Lower lobe of right lung (tissue), 2 donors: ENCODE data around the gene THRA. TPM values are rescaled to one million over a fixed set of nuclear protein-coding genes. Genes with fewer than 3 reads are reported as not detected.

Experiments used
- ATAC-seq, 2 donors: fragments of 200-7000 bp; cut with Tn5 transposase; one replicate each; pipeline ENCODE4 v1.9.1; 2020 to 2022; ENCODE audit warnings: mild to moderate bottlenecking in 2 of 2, moderate library complexity in 2 of 2
- DNase-seq: peaks from one replicate; pipeline ENCODE4 v3.0.0-alpha.2; 2020
- H3K27ac ChIP-seq: fragments of 200-600 bp; one replicate; pipeline ENCODE4 v1.8.0; 2022
- H3K27me3 ChIP-seq: fragments of 200-600 bp; one replicate; pipeline ENCODE4 v1.8.0; 2022; ENCODE audit warnings: low read depth
- H3K36me3 ChIP-seq: fragments of 200-600 bp; one replicate; pipeline ENCODE4 v1.8.0; 2022; ENCODE audit warnings: mild to moderate bottlenecking
- H3K4me1 ChIP-seq: fragments of 200-600 bp; one replicate; pipeline ENCODE4 v1.8.0; 2022
- H3K4me3 ChIP-seq: fragments of 200-600 bp; one replicate; pipeline ENCODE4 v1.8.0; 2022; ENCODE audit warnings: mild to moderate bottlenecking
- H3K9me3 ChIP-seq: fragments of 200-600 bp; one replicate; pipeline ENCODE4 v1.8.0; 2022
- intact Hi-C: fragments of 100-400 bp; cut with DNase I; formaldehyde crosslinking; loops from one replicate; pipeline ENCODE4 v1.11.0; 2022
- total RNA-seq: library from RNA; stranded (reverse); fragmentation: NEBNext Ultra II Directional; extraction: Animal tissue kit (Norgen Biotek cat#: 25700); gene quantifications from one replicate; pipeline ENCODE4 v1.2.1, GENCODE V29; 2021
- TF ChIP-seq, protein P1 (sequence below): fragments of 200-600 bp; IDR thresholded peaks from one replicate; pipeline ENCODE4 v1.8.0; 2022; ENCODE audit warnings: antibody characterized with exemption, mild to moderate bottlenecking
- donor health status: DM: no; HTN: yes; CAD: no; lungs with severe emphysema.

The THRA gene
- total RNA-seq, 1 donor from 2014 or later = 50.1 TPM

GRCh38 chr17:40103071-40103661, 40.4 kb downstream of the THRA start:
- no peaks in the 10 kb centered on the region for H3K9me3 ChIP-seq
- no peak overlapping the region for H3K4me3 ChIP-seq
- DNase-seq = no peak
- peaks cover 80% of the 10 kb centered on the region for H3K4me1 ChIP-seq
- ATAC-seq = no peak
- H3K27ac ChIP-seq = peak overlapping the region; percentile 95
- no peaks in the 10 kb centered on the region for H3K27me3 ChIP-seq
- intact Hi-C loops = no loop called here
- no peaks in the 10 kb centered on the region for H3K36me3 ChIP-seq
- TF ChIP-seq, protein P1, sequence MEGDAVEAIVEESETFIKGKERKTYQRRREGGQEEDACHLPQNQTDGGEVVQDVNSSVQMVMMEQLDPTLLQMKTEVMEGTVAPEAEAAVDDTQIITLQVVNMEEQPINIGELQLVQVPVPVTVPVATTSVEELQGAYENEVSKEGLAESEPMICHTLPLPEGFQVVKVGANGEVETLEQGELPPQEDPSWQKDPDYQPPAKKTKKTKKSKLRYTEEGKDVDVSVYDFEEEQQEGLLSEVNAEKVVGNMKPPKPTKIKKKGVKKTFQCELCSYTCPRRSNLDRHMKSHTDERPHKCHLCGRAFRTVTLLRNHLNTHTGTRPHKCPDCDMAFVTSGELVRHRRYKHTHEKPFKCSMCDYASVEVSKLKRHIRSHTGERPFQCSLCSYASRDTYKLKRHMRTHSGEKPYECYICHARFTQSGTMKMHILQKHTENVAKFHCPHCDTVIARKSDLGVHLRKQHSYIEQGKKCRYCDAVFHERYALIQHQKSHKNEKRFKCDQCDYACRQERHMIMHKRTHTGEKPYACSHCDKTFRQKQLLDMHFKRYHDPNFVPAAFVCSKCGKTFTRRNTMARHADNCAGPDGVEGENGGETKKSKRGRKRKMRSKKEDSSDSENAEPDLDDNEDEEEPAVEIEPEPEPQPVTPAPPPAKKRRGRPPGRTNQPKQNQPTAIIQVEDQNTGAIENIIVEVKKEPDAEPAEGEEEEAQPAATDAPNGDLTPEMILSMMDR = no peak

GRCh38 chr17:40103688-40104087, 40.9 kb downstream of the THRA start:
- no peaks in the 10 kb centered on the region for H3K9me3 ChIP-seq
- TF ChIP-seq, protein P1 = no peak
- H3K4me1 ChIP-seq = peaks cover 80% of the 10 kb centered on the region
- no peaks in the 10 kb centered on the region for H3K36me3 ChIP-seq
- H3K27me3 ChIP-seq = no peaks in the 10 kb centered on the region
- no peak for DNase-seq
- H3K27ac ChIP-seq = peak overlapping the region; percentile 95
- intact Hi-C loops = no loop called here
- H3K4me3 ChIP-seq = no peak overlapping the region
- no peak for ATAC-seq

GRCh38 chr17:40104594-40105486, 42.1 kb downstream of the THRA start:
- no peaks in the 10 kb centered on the region for H3K36me3 ChIP-seq
- no peaks in the 10 kb centered on the region for H3K27me3 ChIP-seq
- H3K4me1 ChIP-seq = peaks cover 90% of the 10 kb centered on the region
- intact Hi-C loops = no loop called here
- TF ChIP-seq, protein P1 = no peak
- H3K9me3 ChIP-seq = no peaks in the 10 kb centered on the region
- no peak overlapping the region for H3K4me3 ChIP-seq
- ATAC-seq (no peak), DNase-seq (no peak)
- H3K27ac ChIP-seq = peak overlapping the region; percentile 95

- no peaks in the 10 kb centered on the region for H3K9me3 ChIP-seq
- intact Hi-C loops = no loop called here
- TF ChIP-seq, protein P1 = no peak
- H3K4me1 ChIP-seq = peaks cover 99% of the 10 kb centered on the region
- H3K4me3 ChIP-seq = no peak overlapping the region
- H3K27ac ChIP-seq = peak overlapping the region; percentile 90
- no peak for DNase-seq
- H3K27me3 ChIP-seq = no peaks in the 10 kb centered on the region
- no peaks in the 10 kb centered on the region for H3K36me3 ChIP-seq
- no peak for ATAC-seq
Observed at GRCh38 chr17:40105861-40106759, 43.3 kb downstream of the THRA start.

- TF ChIP-seq, protein P1 = no peak
- Histone ChIP-seq H3K9me3 (no peaks in the 10 kb centered on the region), H3K27ac (peak overlapping the region; percentile 90), H3K4me3 (no peak overlapping the region), H3K27me3 (no peaks in the 10 kb centered on the region), H3K4me1 (peaks cover 99% of the 10 kb centered on the region), H3K36me3 (no peaks in the 10 kb centered on the region)
- no peak for ATAC-seq
- intact Hi-C loops = no loop called here
- DNase-seq = no peak
Observed at GRCh38 chr17:40106760-40107521, 44.2 kb downstream of the THRA start.
